Panc1 (cell line): ENCODE data around the gene SERPINA9. TPM values are rescaled to one million over a fixed set of nuclear protein-coding genes. Genes with fewer than 3 reads are reported as not detected.

Experiments
- ATAC-seq: fragments of 200-7000 bp; cut with Tn5 transposase; 2 replicates; pipeline ENCODE4 v1.9.1; 2020; ENCODE audit warnings: mild to moderate bottlenecking, moderate library complexity
- BruUV-seq: library from RNA; stranded (reverse); fragments of 400-500 nt; replicated peaks from 2 replicates; lab custom pipeline; 2021; lab: Mats Ljungman, UMichigan
- CTCF ChIA-PET: fragments of 300-600 bp; sonication (Branson Sonifier 250); formaldehyde crosslinking; loops from one replicate; lab custom pipeline; 2022; ENCODE audit warnings: antibody characterized with exemption; lab: Charles Lee
- POLR2A ChIA-PET: fragments of 300-600 bp; sonication (Branson Sonifier 250); formaldehyde crosslinking; loops from one replicate; lab custom pipeline; 2022; ENCODE audit warnings: antibody characterized with exemption; lab: Charles Lee
- DNase-seq: peaks from one replicate; pipeline ENCODE4 v3.0.0-alpha.2; 2010; ENCODE audit warnings: low read depth, low spot score
- H3K27ac ChIP-seq: 2 replicates; pipeline ENCODE4 v1.5.1; 2011; ENCODE audit warnings: mild to moderate bottlenecking, low read length, inconsistent platforms
- H3K27me3 ChIP-seq: fragments of 200-500 bp; sonication (Bioruptor generic); 2 replicates; pipeline ENCODE4 v1.6.0; 2014; ENCODE audit warnings: low read length, inconsistent platforms; ENCODE audit not compliant: control insufficient read depth, insufficient read depth
- H3K36me3 ChIP-seq: fragments of 200-500 bp; sonication (Bioruptor generic); 2 replicates; pipeline ENCODE4 v1.5.1; 2014; ENCODE audit warnings: inconsistent platforms, mild to moderate bottlenecking, low read length, moderate library complexity; ENCODE audit not compliant: control insufficient read depth, insufficient read depth
- H3K4me1 ChIP-seq: 2 replicates; pipeline ENCODE4 v1.5.1; 2011; ENCODE audit warnings: inconsistent platforms, mild to moderate bottlenecking, low read length, moderate library complexity; ENCODE audit not compliant: control insufficient read depth, insufficient read depth
- H3K4me3 ChIP-seq, 2 experiments: 2 replicates each; pipeline ENCODE4 v1.5.1; 2011 to 2012; ENCODE audit warnings: low read depth in 2 of 2, low read length in 2 of 2, mild to moderate bottlenecking in 2 of 2, inconsistent platforms in 1 of 2, moderate library complexity in 1 of 2
- H3K9me3 ChIP-seq: fragments of 200-500 bp; sonication (Bioruptor generic); 2 replicates; pipeline ENCODE4 v1.5.1; 2014; ENCODE audit warnings: low read depth, mild to moderate bottlenecking, inconsistent platforms, low read length, moderate library complexity; ENCODE audit not compliant: control insufficient read depth, insufficient read depth
- POLR2AphosphoS5 ChIP-seq: IDR thresholded peaks from 2 replicates; pipeline ENCODE4 v1.6.1; 2012; ENCODE audit warnings: mild to moderate bottlenecking, low read depth, low read length, moderate library complexity
- SIN3A ChIP-seq: IDR thresholded peaks from 2 replicates; pipeline ENCODE4 v1.6.1; 2012; ENCODE audit warnings: low read depth, mild to moderate bottlenecking, low read length, moderate library complexity, borderline replicate concordance; ENCODE audit not compliant: insufficient read depth
- TCF7L2 ChIP-seq: IDR thresholded peaks from 2 replicates; pipeline ENCODE4 v1.6.1; 2011; ENCODE audit warnings: mild to moderate bottlenecking, low read depth, low read length, inconsistent platforms
- in situ Hi-C: cut with HindIII; loops from 2 replicates; pipeline ENCODE4 v1.10.0; 2016; ENCODE audit warnings: low sequenced_read_pairs, low pct_unique_long_range_greater_than_20kb
- intact Hi-C: fragments of 100-400 bp; cut with micrococcal nuclease; formaldehyde crosslinking; loops from one replicate; pipeline ENCODE4 v1.10.0; 2022; ENCODE audit not compliant: unreplicated experiment
- total RNA-seq: library from RNA; stranded (reverse); gene quantifications from one replicate; pipeline ENCODE4 v1.2.1, GENCODE V29; 2021; ENCODE audit not compliant: unreplicated experiment
- TF ChIP-seq, protein P1 (sequence below): fragments of 450-650 bp; IDR thresholded peaks from 2 replicates; pipeline ENCODE4 v1.5.1; 2017; ENCODE audit warnings: mild to moderate bottlenecking
- TF ChIP-seq, protein P2 (sequence below), 2 experiments: IDR thresholded peaks; 2 replicates each; pipeline ENCODE4 v1.6.1; 2011 to 2012; ENCODE audit warnings: low read depth in 2 of 2, control low read depth in 1 of 2, low read length in 1 of 2, mild to moderate bottlenecking in 1 of 2, moderate library complexity in 1 of 2; ENCODE audit not compliant: insufficient read depth in 1 of 2

SERPINA9 gene
- total RNA-seq, 1 experiment from 2014 or later, result not detected

GRCh38 chr14:94473666-94474410, 2.2 kb downstream of the SERPINA9 start:
- no TSS peak for BruUV-seq
- Histone ChIP-seq H3K36me3 (no peaks in the 10 kb centered on the region), H3K4me3 (no peak overlapping the region), H3K27me3 (no peaks in the 10 kb centered on the region), H3K4me1 (no peaks in the 10 kb centered on the region), H3K9me3 (peaks cover 3% of the 10 kb centered on the region; the same call in 1 of the 2 replicates), H3K27ac (no peak overlapping the region)
- TF ChIP-seq, protein P1, sequence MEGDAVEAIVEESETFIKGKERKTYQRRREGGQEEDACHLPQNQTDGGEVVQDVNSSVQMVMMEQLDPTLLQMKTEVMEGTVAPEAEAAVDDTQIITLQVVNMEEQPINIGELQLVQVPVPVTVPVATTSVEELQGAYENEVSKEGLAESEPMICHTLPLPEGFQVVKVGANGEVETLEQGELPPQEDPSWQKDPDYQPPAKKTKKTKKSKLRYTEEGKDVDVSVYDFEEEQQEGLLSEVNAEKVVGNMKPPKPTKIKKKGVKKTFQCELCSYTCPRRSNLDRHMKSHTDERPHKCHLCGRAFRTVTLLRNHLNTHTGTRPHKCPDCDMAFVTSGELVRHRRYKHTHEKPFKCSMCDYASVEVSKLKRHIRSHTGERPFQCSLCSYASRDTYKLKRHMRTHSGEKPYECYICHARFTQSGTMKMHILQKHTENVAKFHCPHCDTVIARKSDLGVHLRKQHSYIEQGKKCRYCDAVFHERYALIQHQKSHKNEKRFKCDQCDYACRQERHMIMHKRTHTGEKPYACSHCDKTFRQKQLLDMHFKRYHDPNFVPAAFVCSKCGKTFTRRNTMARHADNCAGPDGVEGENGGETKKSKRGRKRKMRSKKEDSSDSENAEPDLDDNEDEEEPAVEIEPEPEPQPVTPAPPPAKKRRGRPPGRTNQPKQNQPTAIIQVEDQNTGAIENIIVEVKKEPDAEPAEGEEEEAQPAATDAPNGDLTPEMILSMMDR, result no peak
- TF ChIP-seq SIN3A (no peak), TCF7L2 (no peak), POLR2AphosphoS5 (no peak)
- TF ChIP-seq, protein P2, sequence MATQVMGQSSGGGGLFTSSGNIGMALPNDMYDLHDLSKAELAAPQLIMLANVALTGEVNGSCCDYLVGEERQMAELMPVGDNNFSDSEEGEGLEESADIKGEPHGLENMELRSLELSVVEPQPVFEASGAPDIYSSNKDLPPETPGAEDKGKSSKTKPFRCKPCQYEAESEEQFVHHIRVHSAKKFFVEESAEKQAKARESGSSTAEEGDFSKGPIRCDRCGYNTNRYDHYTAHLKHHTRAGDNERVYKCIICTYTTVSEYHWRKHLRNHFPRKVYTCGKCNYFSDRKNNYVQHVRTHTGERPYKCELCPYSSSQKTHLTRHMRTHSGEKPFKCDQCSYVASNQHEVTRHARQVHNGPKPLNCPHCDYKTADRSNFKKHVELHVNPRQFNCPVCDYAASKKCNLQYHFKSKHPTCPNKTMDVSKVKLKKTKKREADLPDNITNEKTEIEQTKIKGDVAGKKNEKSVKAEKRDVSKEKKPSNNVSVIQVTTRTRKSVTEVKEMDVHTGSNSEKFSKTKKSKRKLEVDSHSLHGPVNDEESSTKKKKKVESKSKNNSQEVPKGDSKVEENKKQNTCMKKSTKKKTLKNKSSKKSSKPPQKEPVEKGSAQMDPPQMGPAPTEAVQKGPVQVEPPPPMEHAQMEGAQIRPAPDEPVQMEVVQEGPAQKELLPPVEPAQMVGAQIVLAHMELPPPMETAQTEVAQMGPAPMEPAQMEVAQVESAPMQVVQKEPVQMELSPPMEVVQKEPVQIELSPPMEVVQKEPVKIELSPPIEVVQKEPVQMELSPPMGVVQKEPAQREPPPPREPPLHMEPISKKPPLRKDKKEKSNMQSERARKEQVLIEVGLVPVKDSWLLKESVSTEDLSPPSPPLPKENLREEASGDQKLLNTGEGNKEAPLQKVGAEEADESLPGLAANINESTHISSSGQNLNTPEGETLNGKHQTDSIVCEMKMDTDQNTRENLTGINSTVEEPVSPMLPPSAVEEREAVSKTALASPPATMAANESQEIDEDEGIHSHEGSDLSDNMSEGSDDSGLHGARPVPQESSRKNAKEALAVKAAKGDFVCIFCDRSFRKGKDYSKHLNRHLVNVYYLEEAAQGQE (IDR thresholded peaks at IDR 0.05; ENCODE audit: insufficient read depth in 1 of 2, low read depth in 2 of 2, low read length in 1 of 2), result no peak
- DNase-seq, result no peak
- no peak for ATAC-seq
- in situ Hi-C loops, result no loop called here
- ChIA-PET POLR2A (no interaction called here), CTCF (interaction anchor here (0.7 kb wide), 1 partner anchor 251 kb away, joined by 8 read pairs; no protein-coding TSS in a partner anchor)
- intact Hi-C loops, result no loop called here

DNA sequence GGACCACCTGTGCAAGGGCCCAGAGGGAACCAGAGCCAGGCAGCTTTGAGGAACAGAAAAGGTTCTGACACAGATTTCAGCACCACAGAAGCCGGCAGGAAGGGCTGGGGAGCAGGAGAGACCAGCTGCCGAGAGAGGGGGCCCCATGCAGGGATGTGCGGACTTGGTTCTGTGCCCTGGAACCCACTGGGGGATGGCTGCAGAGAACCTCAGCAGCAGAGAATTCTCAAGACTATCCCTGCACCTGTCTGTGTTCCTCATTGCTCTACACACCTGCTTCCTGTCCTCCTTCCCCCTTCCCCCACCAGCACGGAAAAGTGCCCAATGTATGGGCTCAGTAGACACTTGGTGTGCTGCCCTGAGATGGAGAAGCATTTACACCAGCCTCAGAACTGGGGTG, 3.2 kb downstream of the SERPINA9 start:
- ChIA-PET CTCF (no interaction called here), POLR2A (no interaction called here)
- no peak for DNase-seq
- no peak overlapping the region for H3K4me3 ChIP-seq
- ATAC-seq, result no peak
- BruUV-seq, result no TSS peak
- no peaks in the 10 kb centered on the region for H3K27me3 ChIP-seq
- no peaks in the 10 kb centered on the region for H3K4me1 ChIP-seq
- H3K36me3 ChIP-seq, result no peaks in the 10 kb centered on the region
- TF ChIP-seq SIN3A (no peak), TCF7L2 (no peak), POLR2AphosphoS5 (no peak)
- TF ChIP-seq, protein P1, result no peak
- TF ChIP-seq, protein P2 (IDR thresholded peaks at IDR 0.05; ENCODE audit: insufficient read depth in 1 of 2, low read depth in 2 of 2, low read length in 1 of 2), result no peak
- in situ Hi-C loops, result no loop called here
- intact Hi-C loops, result no loop called here
- H3K27ac ChIP-seq, result no peak overlapping the region
- H3K9me3 ChIP-seq, result no peaks in the 10 kb centered on the region; the same call in 1 of the 2 replicates
